ENCODE data around the gene NFATC3.
"Not testable (repeated sequence)": the region's sequence is repeated elsewhere in the genome, so short reads cannot be mapped to it uniquely, and the experiment has no call there.

NFATC3 gene

DNA sequence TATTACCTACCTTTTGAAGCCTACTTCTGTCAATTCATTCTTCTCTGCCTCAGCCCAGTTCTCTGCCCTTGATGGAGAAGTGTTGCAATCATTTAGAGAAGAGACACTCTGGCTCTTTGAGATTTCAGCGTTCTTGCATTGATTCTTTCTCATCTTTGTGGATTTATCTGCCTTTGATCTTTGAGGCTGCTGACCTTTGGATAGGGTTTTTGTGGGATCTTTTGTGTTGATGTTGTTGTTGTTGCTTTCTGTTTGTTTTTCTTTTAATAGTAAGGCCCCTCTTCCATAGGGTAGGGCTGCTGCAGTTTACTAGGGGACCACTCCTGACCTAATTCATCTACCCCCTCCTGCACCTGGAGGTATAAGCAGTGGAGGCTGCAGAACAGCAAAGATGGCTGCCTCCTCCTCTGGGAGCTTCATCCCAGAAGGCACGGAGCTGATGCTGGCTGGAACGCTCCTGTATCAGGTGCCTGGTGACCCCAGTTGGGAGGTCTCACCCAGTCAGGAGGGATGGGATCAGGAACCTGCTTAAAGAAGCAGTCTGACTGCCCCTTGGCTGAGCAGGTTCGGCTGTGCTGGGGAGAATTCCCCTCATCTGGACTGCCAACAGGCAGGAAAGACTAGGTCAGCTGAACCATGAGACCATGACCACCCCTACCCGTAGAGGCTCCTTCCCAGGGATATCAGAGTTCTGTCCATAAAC is 28.0 kb downstream of the NFATC3 start:
- TF ChIP-seq, protein P1, sequence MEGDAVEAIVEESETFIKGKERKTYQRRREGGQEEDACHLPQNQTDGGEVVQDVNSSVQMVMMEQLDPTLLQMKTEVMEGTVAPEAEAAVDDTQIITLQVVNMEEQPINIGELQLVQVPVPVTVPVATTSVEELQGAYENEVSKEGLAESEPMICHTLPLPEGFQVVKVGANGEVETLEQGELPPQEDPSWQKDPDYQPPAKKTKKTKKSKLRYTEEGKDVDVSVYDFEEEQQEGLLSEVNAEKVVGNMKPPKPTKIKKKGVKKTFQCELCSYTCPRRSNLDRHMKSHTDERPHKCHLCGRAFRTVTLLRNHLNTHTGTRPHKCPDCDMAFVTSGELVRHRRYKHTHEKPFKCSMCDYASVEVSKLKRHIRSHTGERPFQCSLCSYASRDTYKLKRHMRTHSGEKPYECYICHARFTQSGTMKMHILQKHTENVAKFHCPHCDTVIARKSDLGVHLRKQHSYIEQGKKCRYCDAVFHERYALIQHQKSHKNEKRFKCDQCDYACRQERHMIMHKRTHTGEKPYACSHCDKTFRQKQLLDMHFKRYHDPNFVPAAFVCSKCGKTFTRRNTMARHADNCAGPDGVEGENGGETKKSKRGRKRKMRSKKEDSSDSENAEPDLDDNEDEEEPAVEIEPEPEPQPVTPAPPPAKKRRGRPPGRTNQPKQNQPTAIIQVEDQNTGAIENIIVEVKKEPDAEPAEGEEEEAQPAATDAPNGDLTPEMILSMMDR (IDR thresholded peaks at IDR 0.05; ENCODE audit: insufficient read depth, low read depth, low read length, missing control alignments) = no peak
- DNase-seq (ENCODE audit: low read depth) = no peak
- H3K4me3 ChIP-seq (ENCODE audit: low read length) = no peak overlapping the region

DNA sequence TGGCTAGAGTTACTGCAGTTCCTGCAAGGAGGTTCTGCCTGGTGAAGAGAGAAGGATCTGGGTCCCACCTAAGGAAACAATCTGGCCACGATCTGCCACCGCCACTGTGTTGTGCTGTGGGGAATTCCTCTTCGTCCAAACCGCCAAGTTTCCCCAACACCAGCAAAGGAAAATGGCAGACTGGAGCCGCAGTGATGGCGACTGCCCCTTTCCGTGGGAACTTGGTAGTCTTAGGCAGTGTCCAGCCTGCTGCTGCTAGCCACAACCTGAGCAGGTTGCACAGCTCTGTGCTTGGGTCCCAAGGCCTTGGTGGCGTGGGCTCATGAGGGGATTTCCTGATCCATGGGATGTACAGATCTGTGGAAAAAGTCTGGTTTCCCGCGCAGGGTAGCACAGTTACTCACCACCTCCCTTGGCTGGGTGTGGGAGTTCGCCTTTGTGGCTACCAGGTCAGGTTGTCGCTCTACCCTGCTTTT is 28.6 kb downstream of the NFATC3 start:
- TF ChIP-seq, protein P1 (IDR thresholded peaks at IDR 0.05; ENCODE audit: insufficient read depth, low read depth, low read length, missing control alignments) = no peak
- no peak overlapping the region for H3K4me3 ChIP-seq (ENCODE audit: low read length)
- DNase-seq (ENCODE audit: low read depth) = no peak

DNA sequence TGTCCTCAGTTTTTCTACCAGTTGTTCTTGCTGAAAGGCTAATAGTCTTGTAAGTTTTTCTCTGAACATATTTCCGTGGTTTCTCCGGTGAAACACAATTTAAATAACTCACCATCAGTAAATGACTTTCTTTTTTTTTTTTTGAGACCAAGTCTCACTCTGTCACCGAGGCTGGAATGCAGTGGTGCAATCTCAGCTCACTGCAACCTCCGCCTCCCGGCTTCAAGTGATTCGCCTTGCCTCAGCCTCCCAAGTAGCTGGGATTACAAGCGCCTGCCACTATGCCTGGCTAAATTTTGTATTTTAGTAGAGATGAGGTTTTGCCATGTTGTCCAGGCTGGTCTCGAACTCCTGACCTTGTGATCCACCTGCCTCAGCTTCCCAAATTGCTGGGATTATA is 29.8 kb downstream of the NFATC3 start:
- not testable (repeated sequence) for DNase-seq (ENCODE audit: low read depth)

DNA sequence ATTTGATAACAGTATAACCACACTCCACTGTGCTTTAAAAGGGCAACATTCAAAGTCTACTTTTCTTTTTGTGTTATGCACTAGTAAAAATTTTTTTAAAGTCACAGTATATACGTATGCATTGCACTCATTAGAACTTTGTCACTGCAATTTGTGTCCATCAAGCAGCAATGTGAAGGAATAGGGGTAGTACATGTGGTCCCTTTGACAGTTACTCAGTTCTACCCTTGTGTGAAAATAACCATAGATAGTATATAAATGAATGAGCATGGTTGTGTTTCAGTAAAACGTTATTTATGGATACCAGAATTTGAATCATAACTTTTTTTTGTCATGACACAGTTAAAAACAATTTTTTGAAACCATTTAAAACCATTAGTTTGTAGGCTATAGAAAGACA is 30.7 kb downstream of the NFATC3 start:
- DNase-seq (ENCODE audit: low read depth) = no peak
- no peak overlapping the region for H3K4me3 ChIP-seq (ENCODE audit: low read length)
- TF ChIP-seq, protein P1 (IDR thresholded peaks at IDR 0.05; ENCODE audit: insufficient read depth, low read depth, low read length, missing control alignments) = no peak

More for the DNA sequence above, 29.8 kb downstream of the NFATC3 start:
- not testable (repeated sequence) for H3K4me3 ChIP-seq (ENCODE audit: low read length)

DNA sequence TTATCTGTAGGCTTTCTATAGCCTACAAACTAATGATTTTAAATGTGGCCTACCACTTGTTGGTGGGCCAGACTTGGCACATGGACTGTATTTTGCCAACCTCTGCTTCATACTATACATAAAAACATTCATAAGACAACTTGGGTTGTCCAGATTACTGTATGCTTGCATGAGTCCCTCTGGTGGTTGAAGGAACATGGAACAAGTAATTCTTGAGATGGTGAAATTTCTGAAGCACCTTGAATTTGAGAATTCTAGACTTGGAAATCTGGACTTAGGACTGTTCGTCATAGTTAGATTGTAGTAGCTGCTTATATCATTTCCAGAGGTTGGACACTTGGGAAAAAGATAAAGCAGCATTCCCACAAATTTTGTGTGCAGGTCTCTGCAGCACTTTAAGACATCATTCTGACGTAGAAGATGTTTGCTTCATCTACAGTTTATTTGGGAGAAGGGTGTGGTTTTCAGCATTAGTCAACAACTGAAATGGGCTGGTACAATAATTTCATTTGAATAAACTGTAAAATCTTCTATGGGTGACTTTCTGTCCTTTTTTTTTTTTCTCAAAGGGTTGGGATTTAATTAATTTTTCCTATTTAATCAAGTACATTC is 31.2 kb downstream of the NFATC3 start:
- TF ChIP-seq, protein P1 (IDR thresholded peaks at IDR 0.05; ENCODE audit: insufficient read depth, low read depth, low read length, missing control alignments) = peak; percentile 61
- peak; percentile 65 for DNase-seq (ENCODE audit: low read depth)
- no peak overlapping the region for H3K4me3 ChIP-seq (ENCODE audit: low read length)

DNA sequence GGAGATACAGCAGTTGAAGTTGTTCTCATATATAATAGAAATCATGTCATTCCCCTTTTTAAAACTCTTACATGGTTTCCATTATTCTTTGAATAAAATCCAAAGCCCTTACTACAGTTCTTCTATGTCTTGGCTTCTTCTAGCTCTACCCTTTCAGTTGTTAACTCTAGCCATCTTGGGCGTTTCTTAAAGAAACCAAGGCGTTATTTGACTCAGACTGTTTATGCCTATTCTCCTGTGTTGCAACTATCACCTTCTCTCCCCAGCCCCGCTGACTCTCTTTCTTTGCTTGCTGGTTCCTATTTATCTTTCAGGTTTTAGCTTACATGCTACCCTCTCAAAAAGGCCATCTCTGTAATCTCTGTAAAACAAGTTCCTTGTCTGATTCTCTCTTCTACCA is 32.7 kb downstream of the NFATC3 start:
- H3K4me3 ChIP-seq (ENCODE audit: low read length) = no peak overlapping the region
- TF ChIP-seq, protein P1 (IDR thresholded peaks at IDR 0.05; ENCODE audit: insufficient read depth, low read depth, low read length, missing control alignments) = no peak
- DNase-seq (ENCODE audit: low read depth) = no peak

DNA sequence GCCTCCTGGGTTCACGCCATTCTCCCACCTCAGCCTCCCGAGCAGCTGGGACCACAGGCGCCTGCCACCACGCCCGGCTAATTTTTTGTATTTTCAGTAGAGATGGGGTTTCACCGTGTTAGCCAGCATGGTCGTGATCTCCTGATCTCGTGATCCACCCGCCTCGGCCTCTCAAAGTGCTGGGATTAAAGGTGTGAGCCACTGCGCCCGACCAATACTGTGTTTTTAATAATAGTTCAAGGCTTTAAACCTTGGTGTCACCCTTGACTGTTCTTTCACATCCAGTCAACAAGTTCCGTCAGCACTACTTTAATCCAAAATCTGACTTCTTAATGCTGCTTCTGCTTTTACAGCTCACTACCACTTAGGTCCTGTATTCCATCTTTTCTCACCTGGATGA is 33.8 kb downstream of the NFATC3 start:
- not testable (repeated sequence) for DNase-seq (ENCODE audit: low read depth); H3K4me3 ChIP-seq (ENCODE audit: low read length)

DNA sequence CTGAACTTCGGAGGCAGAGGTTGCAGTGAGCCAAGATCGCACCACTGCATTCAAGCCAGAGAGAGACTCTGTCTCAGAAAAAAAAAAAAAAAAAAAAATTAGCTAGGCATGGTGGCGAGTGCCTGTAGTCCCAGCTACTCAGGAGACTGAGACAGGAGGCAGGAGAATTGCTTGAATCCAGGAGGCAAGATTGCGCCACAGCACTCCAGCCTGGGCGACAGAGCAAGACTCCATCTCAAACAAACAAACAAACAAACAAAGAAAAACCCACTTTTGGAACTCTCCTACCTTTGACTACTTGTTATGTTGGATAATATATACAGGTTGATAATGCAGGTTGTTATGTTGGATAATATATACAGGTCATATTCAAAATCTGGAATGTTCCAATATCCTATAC is 35.3 kb downstream of the NFATC3 start:
- H3K4me3 ChIP-seq (ENCODE audit: low read length); DNase-seq (ENCODE audit: low read depth): not testable (repeated sequence)

All from epithelial cell of esophagus (primary cell).